ENCODE measurements around the gene IDH2. TPM values are rescaled to one million over a fixed set of nuclear protein-coding genes. Genes with fewer than 3 reads are reported as not detected.

Gene IDH2
- polyA plus RNA-seq, 4 donors: 26.8 to 285 (median 95.8) TPM

DNA sequence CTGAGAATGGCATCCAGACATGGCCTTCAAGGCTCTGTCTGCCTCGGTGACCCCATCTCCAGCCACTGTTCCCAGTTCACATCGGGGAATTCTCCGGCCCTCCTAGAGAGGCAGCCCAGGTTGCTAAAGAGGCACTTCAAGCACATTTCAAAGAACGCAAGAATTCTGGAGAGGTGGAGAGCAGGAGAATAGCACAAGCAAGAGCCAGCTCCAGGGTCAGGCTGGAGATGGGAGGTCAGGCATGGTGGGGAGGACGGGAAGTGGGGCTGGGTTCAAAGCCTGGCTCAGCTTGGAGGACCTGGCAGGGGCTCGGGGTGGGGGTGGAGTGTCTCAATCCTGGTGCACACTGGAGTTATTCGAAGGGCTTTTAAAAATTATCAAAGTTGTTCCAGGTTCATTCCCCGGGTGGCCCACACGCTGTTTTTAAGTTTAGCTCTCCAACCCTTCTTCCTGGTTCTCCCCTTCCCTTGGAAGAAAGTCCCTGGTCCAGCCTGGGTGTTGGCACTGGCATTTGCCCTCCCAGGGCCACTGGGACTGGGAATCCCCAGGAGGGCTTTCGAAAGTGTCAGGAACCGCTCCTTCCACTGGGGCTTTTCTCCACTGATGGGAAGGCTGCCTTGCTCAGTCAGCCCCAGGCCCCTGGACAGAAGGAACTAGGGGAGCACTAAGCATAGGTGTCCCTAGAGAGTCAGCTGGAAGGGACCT is 65.3 kb downstream of the IDH2 start:
- Histone ChIP-seq H3K4me1 (ENCODE audit: control insufficient read depth in 3 of 3, insufficient read depth in 2 of 3, low read depth in 1 of 3, low read length in 2 of 3) (peaks cover 3 to 73% (median 25%) of the 10 kb centered on the region in 3 donors), H3K27me3 (ENCODE audit: control insufficient read depth in 3 of 3, insufficient read depth in 3 of 3, low read length in 3 of 3) (no peaks in the 10 kb centered on the region), H3K36me3 (ENCODE audit: control insufficient read depth in 3 of 3, insufficient read depth in 2 of 3, low read depth in 1 of 3, low read length in 3 of 3) (peaks cover 0 to 31% (median 0%) of the 10 kb centered on the region in 3 donors), H3K27ac (ENCODE audit: low read depth in 1 of 3, low read length in 2 of 3) (peak overlapping the region in 2 of 3 donors; percentile 53 to 63), H3K4me3 (ENCODE audit: low read depth in 1 of 3, low read length in 3 of 3) (no peak overlapping the region), H3K9me3 (ENCODE audit: control insufficient read depth in 2 of 2, insufficient read depth in 1 of 2, low read depth in 1 of 2, low read length in 1 of 2) (no peaks in the 10 kb centered on the region)
- WGBS, 3 donors: 69 to 85% (median 82%) methylated on average over 11 of the region's 11 CpGs
- no peak for DNase-seq
- no peak for FAIRE-seq

DNA sequence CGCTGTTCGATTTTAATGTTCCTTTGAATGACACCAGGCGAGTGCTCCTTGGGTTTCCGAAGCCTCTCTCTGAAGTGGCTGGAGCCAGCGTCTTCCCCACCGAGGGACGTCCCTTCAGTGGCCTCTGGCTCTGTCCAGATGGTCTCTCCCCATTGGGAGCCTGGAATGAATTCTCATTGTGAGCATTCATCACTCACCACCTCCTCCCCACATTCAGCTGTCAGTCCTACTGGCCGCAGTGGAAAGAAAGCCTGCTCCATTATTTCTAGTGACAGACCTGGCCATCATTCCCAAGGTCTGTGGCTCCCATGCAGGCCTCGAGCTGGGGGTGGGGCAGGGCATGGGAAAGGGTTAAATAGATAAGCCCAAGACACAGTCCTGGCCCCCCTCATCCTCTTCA is 65.9 kb downstream of the IDH2 start:
- H3K27me3 ChIP-seq (ENCODE audit: control insufficient read depth in 3 of 3, insufficient read depth in 3 of 3, low read length in 3 of 3): no peaks in the 10 kb centered on the region
- no peak for FAIRE-seq
- H3K9me3 ChIP-seq (ENCODE audit: control insufficient read depth in 2 of 2, insufficient read depth in 1 of 2, low read depth in 1 of 2, low read length in 1 of 2): no peaks in the 10 kb centered on the region
- no peak overlapping the region for H3K4me3 ChIP-seq (ENCODE audit: low read depth in 1 of 3, low read length in 3 of 3)
- H3K36me3 ChIP-seq (ENCODE audit: control insufficient read depth in 3 of 3, insufficient read depth in 2 of 3, low read depth in 1 of 3, low read length in 3 of 3): peaks cover 0 to 31% (median 0%) of the 10 kb centered on the region in 3 donors
- H3K4me1 ChIP-seq (ENCODE audit: control insufficient read depth in 3 of 3, insufficient read depth in 2 of 3, low read depth in 1 of 3, low read length in 2 of 3): peaks cover 3 to 73% (median 28%) of the 10 kb centered on the region in 3 donors
- 78 to 88% (median 83%) methylated on average over 9 of the region's 9 CpGs for WGBS, 3 donors
- peak overlapping the region in 1 of 3 donors; percentile 53 for H3K27ac ChIP-seq (ENCODE audit: low read depth in 1 of 3, low read length in 2 of 3)
- DNase-seq: no peak

DNA sequence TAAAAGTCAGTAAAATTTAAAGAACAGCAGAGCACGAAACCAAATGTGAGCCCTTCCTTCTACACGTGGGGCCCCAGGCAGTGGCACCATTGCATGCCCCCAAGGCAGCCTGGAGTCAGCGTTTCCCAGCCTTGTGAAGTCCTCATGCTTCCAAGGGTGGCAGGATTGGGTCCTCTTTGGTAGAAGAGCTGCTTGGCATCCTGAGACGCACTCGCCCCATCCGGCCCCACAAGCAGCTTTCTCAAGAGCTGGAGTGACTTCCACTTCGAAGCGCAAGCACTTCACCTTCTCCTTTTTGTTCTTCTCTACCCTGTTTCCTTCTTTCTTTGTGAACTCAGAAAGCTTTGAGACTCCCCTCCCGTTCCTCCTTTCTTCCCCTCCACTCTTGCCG is 66.4 kb downstream of the IDH2 start:
- FAIRE-seq (no peak), DNase-seq (no peak)
- H3K9me3 ChIP-seq (ENCODE audit: control insufficient read depth in 2 of 2, insufficient read depth in 1 of 2, low read depth in 1 of 2, low read length in 1 of 2): no peaks in the 10 kb centered on the region
- peaks cover 0 to 31% (median 0%) of the 10 kb centered on the region in 3 donors for H3K36me3 ChIP-seq (ENCODE audit: control insufficient read depth in 3 of 3, insufficient read depth in 2 of 3, low read depth in 1 of 3, low read length in 3 of 3)
- peaks cover 5 to 72% (median 28%) of the 10 kb centered on the region in 3 donors for H3K4me1 ChIP-seq (ENCODE audit: control insufficient read depth in 3 of 3, insufficient read depth in 2 of 3, low read depth in 1 of 3, low read length in 2 of 3)
- no peak overlapping the region for H3K4me3 ChIP-seq (ENCODE audit: low read depth in 1 of 3, low read length in 3 of 3)
- WGBS, 3 donors: 75 to 83% (median 77%) methylated on average over 10 of the region's 10 CpGs
- no peaks in the 10 kb centered on the region for H3K27me3 ChIP-seq (ENCODE audit: control insufficient read depth in 3 of 3, insufficient read depth in 3 of 3, low read length in 3 of 3)
- peak overlapping the region in 2 of 3 donors; percentile 79 to 96 for H3K27ac ChIP-seq (ENCODE audit: low read depth in 1 of 3, low read length in 2 of 3)

DNA sequence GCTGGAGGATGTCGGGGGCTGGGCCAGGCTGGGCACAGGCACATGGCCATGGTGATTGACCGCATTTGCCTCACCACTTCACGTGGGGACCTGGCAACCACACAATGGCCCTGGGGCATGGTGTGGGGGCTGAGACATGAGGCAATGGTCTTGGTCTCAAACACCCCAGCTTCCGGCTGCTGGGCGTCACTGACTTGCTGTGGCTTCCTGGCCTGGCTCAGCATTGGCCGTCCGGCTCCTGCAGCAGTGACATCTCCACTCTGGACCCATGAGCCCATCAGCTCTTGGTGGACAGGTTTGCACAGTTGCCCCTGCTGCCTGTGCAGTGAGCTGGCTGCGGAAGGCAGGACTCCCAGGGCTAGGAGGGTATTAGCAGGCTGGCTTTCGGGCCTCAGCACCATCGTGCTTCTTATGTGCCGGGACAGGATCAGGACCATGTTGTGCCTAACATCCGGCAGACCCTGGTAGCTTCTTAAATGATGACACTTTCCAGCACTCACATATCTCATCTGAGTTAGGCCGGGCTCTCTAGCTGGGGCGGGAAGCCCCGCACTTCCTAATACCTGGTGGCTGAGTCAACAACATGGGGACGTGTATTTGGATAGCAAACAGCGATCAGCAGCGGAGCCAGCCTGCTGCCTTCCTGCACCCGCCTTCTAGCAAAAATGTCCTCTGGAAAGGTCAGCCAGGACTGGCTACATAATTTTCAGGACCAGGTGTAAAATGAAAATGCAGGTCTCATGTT is 67.0 kb downstream of the IDH2 start:
- H3K27me3 ChIP-seq (ENCODE audit: control insufficient read depth in 3 of 3, insufficient read depth in 3 of 3, low read length in 3 of 3): no peaks in the 10 kb centered on the region
- H3K4me3 ChIP-seq (ENCODE audit: low read depth in 1 of 3, low read length in 3 of 3): no peak overlapping the region
- FAIRE-seq: no peak
- WGBS, 3 donors: 43 to 64% (median 54%) methylated on average over 19 of the region's 19 CpGs
- no peaks in the 10 kb centered on the region for H3K9me3 ChIP-seq (ENCODE audit: control insufficient read depth in 2 of 2, insufficient read depth in 1 of 2, low read depth in 1 of 2, low read length in 1 of 2)
- H3K27ac ChIP-seq (ENCODE audit: low read depth in 1 of 3, low read length in 2 of 3): peak overlapping the region; percentile 4 to 96 (median 79)
- peaks cover 5 to 70% (median 28%) of the 10 kb centered on the region in 3 donors for H3K4me1 ChIP-seq (ENCODE audit: control insufficient read depth in 3 of 3, insufficient read depth in 2 of 3, low read depth in 1 of 3, low read length in 2 of 3)
- H3K36me3 ChIP-seq (ENCODE audit: control insufficient read depth in 3 of 3, insufficient read depth in 2 of 3, low read depth in 1 of 3, low read length in 3 of 3): peaks cover 0 to 33% (median 0%) of the 10 kb centered on the region in 3 donors
- DNase-seq: peak; percentile 51 to 53

DNA sequence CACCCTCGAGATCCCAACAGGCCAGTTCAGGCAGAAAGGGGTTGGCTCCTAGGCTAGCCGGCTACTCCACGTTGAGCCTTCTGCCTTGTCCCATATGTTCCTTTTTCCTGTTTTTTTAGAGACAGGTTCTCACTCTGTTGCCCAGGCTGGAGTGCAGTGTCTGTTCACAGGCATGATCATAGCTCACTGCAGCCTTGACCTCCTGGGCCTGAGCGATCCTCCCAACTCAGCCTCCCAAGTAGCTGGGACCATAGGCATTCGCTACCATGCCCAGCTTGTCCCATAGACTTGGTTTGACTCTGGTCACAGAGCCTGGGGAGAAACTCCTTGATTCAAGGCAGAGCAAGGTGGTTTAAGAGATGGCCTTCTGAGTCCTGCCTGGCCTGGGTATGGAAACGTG is 68.8 kb downstream of the IDH2 start:
- DNase-seq (no peak), FAIRE-seq (no peak)
- H3K36me3 ChIP-seq (ENCODE audit: control insufficient read depth in 3 of 3, insufficient read depth in 2 of 3, low read depth in 1 of 3, low read length in 3 of 3): peaks cover 0 to 30% (median 0%) of the 10 kb centered on the region in 3 donors
- no peaks in the 10 kb centered on the region for H3K27me3 ChIP-seq (ENCODE audit: control insufficient read depth in 3 of 3, insufficient read depth in 3 of 3, low read length in 3 of 3)
- no peaks in the 10 kb centered on the region for H3K9me3 ChIP-seq (ENCODE audit: control insufficient read depth in 2 of 2, insufficient read depth in 1 of 2, low read depth in 1 of 2, low read length in 1 of 2)
- WGBS, 3 donors: 52 to 73% (median 59%) methylated on average over 6 of the region's 6 CpGs
- H3K27ac ChIP-seq (ENCODE audit: low read depth in 1 of 3, low read length in 2 of 3): peak overlapping the region in 2 of 3 donors; percentile 79 to 96
- peaks cover 2 to 72% (median 30%) of the 10 kb centered on the region in 3 donors for H3K4me1 ChIP-seq (ENCODE audit: control insufficient read depth in 3 of 3, insufficient read depth in 2 of 3, low read depth in 1 of 3, low read length in 2 of 3)
- no peak overlapping the region for H3K4me3 ChIP-seq (ENCODE audit: low read depth in 1 of 3, low read length in 3 of 3)

Other genes with a start within 250 kb of the IDH2 start
- gene AP3S2, start 208.5 kb downstream of the IDH2 start, polyA plus RNA-seq: 10 to 100 TPM; 22.7 to 33.3 (median 27.6) TPM
- gene ARPIN, start 189.5 kb downstream of the IDH2 start, polyA plus RNA-seq: 10 to 100 TPM; 11.9 to 37.1 (median 17.9) TPM
- 10 to 100 TPM; 10.3 to 26.4 (median 18.8) TPM for gene ZNF710, start 101.1 kb downstream of the IDH2 start, polyA plus RNA-seq
- 10 to 100 TPM; 26.2 to 47.2 (median 34.8) TPM for gene SEMA4B, start 98.9 kb upstream of the IDH2 start, polyA plus RNA-seq
- gene CIB1, start 131.5 kb upstream of the IDH2 start, polyA plus RNA-seq: 100 to 1,000 TPM; 107 to 360 (median 288) TPM
- gene GDPGP1, start 131.7 kb upstream of the IDH2 start, polyA plus RNA-seq: 1 to 10 TPM; 4.9 to 8.6 (median 6.6) TPM
- gene TTLL13, start 147.1 kb upstream of the IDH2 start, polyA plus RNA-seq: under 1 TPM in 3 of 4 donors, not detected in 1; 0.07 to 0.45 (median 0.27) TPM
- gene NGRN, start 163.2 kb upstream of the IDH2 start, polyA plus RNA-seq: 10 to 100 TPM; 41.4 to 69.8 (median 49.9) TPM
- 1 to 10 TPM in 3 of 4 donors, under 1 TPM in 1; 0.89 to 6.7 (median 1.7) TPM for gene ZNF774, start 249.8 kb upstream of the IDH2 start, polyA plus RNA-seq

Data from small intestine (tissue), 7 donors.